Gastroesophageal sphincter (tissue), 4 donors: ENCODE results near the gene MYO3B. TPM values are rescaled to one million over a fixed set of nuclear protein-coding genes. Genes with fewer than 3 reads are reported as not detected.

Source experiments
- ATAC-seq: fragments of 150-250 bp; one replicate; pipeline ENCODE4 v1.9.1; 2016; ENCODE audit warnings: mild to moderate bottlenecking, moderate library complexity
- H3K27ac ChIP-seq, 4 donors: fragments of 200-600 bp; sonication (generic) in 3 of 4; 1 replicate in 3 of 4; 2 replicates in 1 of 4; pipeline ENCODE4 v1.5.1; 2016 to 2019
- H3K27me3 ChIP-seq: fragments of 200-600 bp; sonication (generic); one replicate; pipeline ENCODE4 v1.5.1; 2019
- H3K36me3 ChIP-seq, 2 donors: fragments of 200-600 bp; sonication (generic); one replicate each; pipeline ENCODE4 v1.5.1; 2019; ENCODE audit warnings: control low read depth in 1 of 2
- H3K4me1 ChIP-seq, 3 donors: fragments of 200-600 bp; sonication (generic); 1 replicate in 2 of 3; 2 replicates in 1 of 3; pipeline ENCODE4 v1.5.1; 2016 to 2019; ENCODE audit warnings: control low read depth in 2 of 3
- H3K4me3 ChIP-seq, 2 donors: fragments of 200-600 bp; sonication (generic); one replicate each; pipeline ENCODE4 v1.5.1; 2019; ENCODE audit warnings: mild to moderate bottlenecking in 1 of 2, moderate library complexity in 1 of 2
- H3K9me3 ChIP-seq, 3 donors: fragments of 200-600 bp; sonication (generic); one replicate each; pipeline ENCODE4 v1.5.1; 2017 to 2019; ENCODE audit warnings: control low read depth in 2 of 3
- EP300 ChIP-seq: sonication (generic); formaldehyde crosslinking; IDR thresholded peaks from one replicate; pipeline ENCODE4 v1.6.1; 2017; ENCODE audit warnings: antibody characterized with exemption, mild to moderate bottlenecking
- POLR2A ChIP-seq, 2 donors: fragments of 450-650 bp; IDR thresholded peaks; one replicate each; pipeline ENCODE4 v1.6.1; 2017; ENCODE audit warnings: antibody characterized with exemption in 2 of 2, mild to moderate bottlenecking in 2 of 2, moderate library complexity in 1 of 2
- POLR2AphosphoS5 ChIP-seq: sonication (generic); formaldehyde crosslinking; IDR thresholded peaks from one replicate; pipeline ENCODE4 v1.6.1; 2017; ENCODE audit warnings: antibody characterized with exemption
- WGBS, 2 donors: methylation state at CpG; one replicate each; pipeline ENCODE4 v1.1.5; 2018; ENCODE audit warnings: low coverage in 1 of 2; 5-methylcytosine and 5-hydroxymethylcytosine counted together
- total RNA-seq, 4 donors: library from RNA; depleted of rRNA; stranded (reverse); fragments of >200 nt; gene quantifications; one replicate each; pipeline ENCODE4 v1.1.0, GENCODE V29; 2016
- TF ChIP-seq, protein P1 (sequence below), 4 experiments: fragments of 200-600 bp in 2 of 4; fragments of 450-650 bp in 2 of 4; sonication (generic) in 1 of 4; IDR thresholded peaks; one replicate each; pipeline ENCODE4 v1.5.1; 2017 to 2019; ENCODE audit warnings: antibody characterized with exemption in 4 of 4, mild to moderate bottlenecking in 2 of 4, moderate library complexity in 2 of 4

The MYO3B gene
- total RNA-seq, 4 donors from 2014 or later, result not detected

GRCh38 chr2:170354388-170354787 is 176.4 kb downstream of the MYO3B start:
- Histone ChIP-seq H3K9me3 (no peaks in the 10 kb centered on the region), H3K4me1 (no peaks in the 10 kb centered on the region), H3K36me3 (no peaks in the 10 kb centered on the region), H3K27ac (no peak overlapping the region), H3K4me3 (no peak overlapping the region), H3K27me3 (peaks cover 26% of the 10 kb centered on the region)
- TF ChIP-seq, protein P1, sequence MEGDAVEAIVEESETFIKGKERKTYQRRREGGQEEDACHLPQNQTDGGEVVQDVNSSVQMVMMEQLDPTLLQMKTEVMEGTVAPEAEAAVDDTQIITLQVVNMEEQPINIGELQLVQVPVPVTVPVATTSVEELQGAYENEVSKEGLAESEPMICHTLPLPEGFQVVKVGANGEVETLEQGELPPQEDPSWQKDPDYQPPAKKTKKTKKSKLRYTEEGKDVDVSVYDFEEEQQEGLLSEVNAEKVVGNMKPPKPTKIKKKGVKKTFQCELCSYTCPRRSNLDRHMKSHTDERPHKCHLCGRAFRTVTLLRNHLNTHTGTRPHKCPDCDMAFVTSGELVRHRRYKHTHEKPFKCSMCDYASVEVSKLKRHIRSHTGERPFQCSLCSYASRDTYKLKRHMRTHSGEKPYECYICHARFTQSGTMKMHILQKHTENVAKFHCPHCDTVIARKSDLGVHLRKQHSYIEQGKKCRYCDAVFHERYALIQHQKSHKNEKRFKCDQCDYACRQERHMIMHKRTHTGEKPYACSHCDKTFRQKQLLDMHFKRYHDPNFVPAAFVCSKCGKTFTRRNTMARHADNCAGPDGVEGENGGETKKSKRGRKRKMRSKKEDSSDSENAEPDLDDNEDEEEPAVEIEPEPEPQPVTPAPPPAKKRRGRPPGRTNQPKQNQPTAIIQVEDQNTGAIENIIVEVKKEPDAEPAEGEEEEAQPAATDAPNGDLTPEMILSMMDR (IDR thresholded peaks at IDR 0.05), result no peak
- TF ChIP-seq POLR2AphosphoS5 (no peak), POLR2A (IDR thresholded peaks at IDR 0.05) (no peak), EP300 (no peak)
- WGBS, 2 donors, result 21 to 57% methylated on average over 2 of the region's 2 CpGs
- no peak for ATAC-seq

DNA sequence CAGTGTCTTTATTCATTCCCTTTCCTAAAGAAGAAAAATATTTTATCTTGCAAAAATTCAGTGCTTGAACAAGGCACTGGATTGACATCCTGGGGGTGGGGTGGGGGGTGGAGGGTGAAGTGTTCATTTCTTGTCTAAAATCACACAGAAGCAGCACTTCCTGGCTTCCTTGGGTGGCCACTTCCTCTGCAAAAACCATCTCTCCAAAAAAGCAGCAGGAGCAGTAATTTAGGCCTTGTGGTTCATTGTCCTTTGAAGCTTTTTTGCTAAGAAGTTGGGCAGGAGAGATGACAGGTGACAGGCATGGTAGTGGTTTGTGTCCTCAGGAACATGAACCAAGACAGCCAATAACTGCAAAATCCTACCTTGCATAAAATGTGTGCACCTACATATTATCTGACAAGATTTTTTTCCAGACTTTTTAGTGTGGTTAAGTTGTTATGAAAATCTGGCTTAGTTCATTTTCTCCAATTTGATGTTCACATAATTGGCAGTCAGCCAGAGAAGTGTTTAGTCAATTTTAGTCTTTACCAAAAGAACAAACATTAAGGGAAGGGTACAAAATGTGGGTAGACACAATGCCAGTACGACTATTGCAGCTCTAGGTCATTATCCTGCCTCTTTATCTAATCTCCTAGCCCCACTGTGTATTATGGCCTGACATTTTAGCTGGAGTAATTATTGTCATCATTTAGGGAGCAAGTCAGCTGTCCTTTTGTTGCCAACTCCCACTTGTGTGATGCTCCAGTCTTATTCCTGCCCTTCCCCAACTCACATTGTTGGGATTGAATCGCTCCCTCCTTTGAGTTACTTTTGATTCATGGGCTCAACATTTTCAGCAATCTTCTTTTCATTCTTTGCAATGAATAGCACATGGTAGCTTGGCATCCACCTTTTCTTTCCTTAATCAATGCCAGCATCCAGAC is 177.2 kb downstream of the MYO3B start:
- Histone ChIP-seq H3K4me3 (no peak overlapping the region), H3K27me3 (peaks cover 26% of the 10 kb centered on the region), H3K9me3 (no peaks in the 10 kb centered on the region), H3K36me3 (no peaks in the 10 kb centered on the region), H3K4me1 (no peaks in the 10 kb centered on the region), H3K27ac (no peak overlapping the region)
- no peak for ATAC-seq
- TF ChIP-seq, protein P1 (IDR thresholded peaks at IDR 0.05), result no peak
- TF ChIP-seq POLR2AphosphoS5 (no peak), EP300 (no peak)
- WGBS, 2 donors, result 60 to 100% methylated on average over 1 of the region's 2 CpGs

DNA sequence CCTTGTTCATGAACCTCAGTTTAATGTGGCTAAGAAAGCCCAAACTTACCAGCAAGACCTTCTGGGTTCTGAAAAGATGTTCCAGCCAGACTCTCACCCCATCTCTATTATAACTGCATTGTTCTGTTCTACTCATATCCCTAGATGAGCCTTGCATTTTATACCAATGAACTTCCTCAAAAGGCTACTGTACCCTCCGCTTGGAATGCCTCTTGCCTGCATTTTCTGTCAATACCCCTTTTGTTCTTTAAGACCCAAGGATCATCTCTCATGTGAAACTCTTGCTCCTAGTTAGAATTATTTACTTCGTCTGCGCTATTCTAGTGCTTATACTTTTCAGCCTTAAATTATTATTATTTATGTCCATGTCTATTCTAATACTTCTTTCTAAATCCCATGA is 181.5 kb downstream of the MYO3B start:
- H3K36me3 ChIP-seq, result no peaks in the 10 kb centered on the region
- H3K4me1 ChIP-seq, result peaks cover 0 to 6% (median 0%) of the 10 kb centered on the region in 3 donors
- no peak overlapping the region for H3K4me3 ChIP-seq
- no peak for ATAC-seq
- TF ChIP-seq POLR2A (IDR thresholded peaks at IDR 0.05) (no peak), EP300 (no peak), POLR2AphosphoS5 (no peak)
- TF ChIP-seq, protein P1 (IDR thresholded peaks at IDR 0.05), result no peak
- H3K9me3 ChIP-seq, result no peaks in the 10 kb centered on the region
- peaks cover 34% of the 10 kb centered on the region for H3K27me3 ChIP-seq
- H3K27ac ChIP-seq, result no peak overlapping the region
- WGBS, 2 donors, result 86 to 94% methylated on average over 3 of the region's 3 CpGs

GRCh38 chr2:170360546-170361089 is 182.7 kb downstream of the MYO3B start:
- H3K36me3 ChIP-seq, result no peaks in the 10 kb centered on the region
- 33 to 57% methylated on average over 2 of the region's 3 CpGs for WGBS, 2 donors
- no peak overlapping the region for H3K4me3 ChIP-seq
- no peak for ATAC-seq
- H3K9me3 ChIP-seq, result no peaks in the 10 kb centered on the region
- H3K27me3 ChIP-seq, result peaks cover 42% of the 10 kb centered on the region
- no peak overlapping the region for H3K27ac ChIP-seq
- TF ChIP-seq POLR2AphosphoS5 (no peak), EP300 (no peak), POLR2A (IDR thresholded peaks at IDR 0.05) (no peak)
- TF ChIP-seq, protein P1 (IDR thresholded peaks at IDR 0.05), result no peak
- H3K4me1 ChIP-seq, result peaks cover 0 to 6% (median 0%) of the 10 kb centered on the region in 3 donors
